Left colon (tissue), 2 donors: ENCODE measurements around the gene ARFRP1. TPM values are rescaled to one million over a fixed set of nuclear protein-coding genes. Genes with fewer than 3 reads are reported as not detected.
A peak's percentile ranks its signal among the peaks of the same experiment; 100 is the strongest.

Experiments
- ATAC-seq: fragments of 200-7000 bp; cut with Tn5 transposase; one replicate; pipeline ENCODE4 v1.9.1; 2020; ENCODE audit warnings: mild to moderate bottlenecking, moderate library complexity
- DNase-seq, 2 donors: peaks; one replicate each; pipeline ENCODE4 v3.0.0-alpha.2; 2020
- intact Hi-C, 2 donors: fragments of 100-400 bp; cut with DNase I in 1 of 2; cut with micrococcal nuclease in 1 of 2; formaldehyde crosslinking; loops; one replicate each; pipeline versions ENCODE4 v1.11.2 to v1.14.0; 2022; cut with DNase I, micrococcal nuclease
- long read RNA-seq: library from polyadenylated mRNA; unstranded; transcript quantifications from one replicate; pipeline ENCODE4 v2.0.0, GENCODE V29; 2021
- total RNA-seq, 2 donors: library from RNA; stranded (reverse); fragmentation: NEBNext Ultra II Directional; extraction: Animal tissue kit (Norgen Biotek cat#: 25700); gene quantifications; one replicate each; pipeline ENCODE4 v1.2.1, GENCODE V29; 2021
- donor health status: DM: no; HTN: no; CAD: no.
- donor health status: DM: yes; HTN: yes; CAD: no.

Gene ARFRP1
- total RNA-seq: 10 to 100 TPM; 52.2 to 69.5 TPM
- long read RNA-seq, transcript ARFRP1-208 (7 exons, 2,974 nt): minor isoform, 9 of 149 reads
- long read RNA-seq, transcript ARFRP1-212 (8 exons, 1,623 nt): minor isoform, 12 of 149 reads
- long read RNA-seq, transcript ARFRP1-214 (8 exons, 2,559 nt): major isoform, 38 of 149 reads
- long read RNA-seq, transcript ARFRP1-213 (8 exons, 2,456 nt): minor isoform, 8 of 149 reads
- long read RNA-seq, partial matches to known transcripts: 13 of 149 reads
- long read RNA-seq, other reads (novel, unspliced or antisense): 63 of 149 reads

GRCh38 chr20:63707558-63708300 is at the start of gene ARFRP1, which contains the start of gene ZGPAT:
Gene ARFRP1, minus strand, starts transcription at chr20:63707976. Its CDS starts 885 bp downstream, at chr20:63707091.
Gene ZGPAT, plus strand, starts transcription at chr20:63708039. Its CDS starts 542 bp downstream, at chr20:63708581.
- peak; percentile 88 for ATAC-seq
- peak; percentile 89 to 91 for DNase-seq
- intact Hi-C loops: no loop called here

- ATAC-seq (no peak), DNase-seq (no peak)
- intact Hi-C loops: no loop called here
Measured at GRCh38 chr20:63756648-63756991, 48.8 kb upstream of the ARFRP1 start.

- no peak for DNase-seq
- no peak for ATAC-seq
- intact Hi-C loops: no loop called here
Measured at GRCh38 chr20:63755933-63756647, 48.3 kb upstream of the ARFRP1 start.

GRCh38 chr20:63754008-63754407 is 46.2 kb upstream of the ARFRP1 start:
- no peak for ATAC-seq
- intact Hi-C loops: no loop called here
- no peak for DNase-seq

- no peak for ATAC-seq
- DNase-seq: no peak
- intact Hi-C loops: no loop called here
Measured at GRCh38 chr20:63753381-63753780, 45.6 kb upstream of the ARFRP1 start.

GRCh38 chr20:63752411-63753101 is 44.8 kb upstream of the ARFRP1 start:
- intact Hi-C loops: no loop called here
- ATAC-seq (no peak), DNase-seq (no peak)

GRCh38 chr20:63751471-63752271 is 43.9 kb upstream of the ARFRP1 start:
- intact Hi-C loops: no loop called here
- ATAC-seq: no peak

GRCh38 chr20:63750807-63751470 is 43.2 kb upstream of the ARFRP1 start:
- no peak for ATAC-seq
- intact Hi-C loops: no loop called here
- DNase-seq: no peak

More at GRCh38 chr20:63751471-63752271, 43.9 kb upstream of the ARFRP1 start:
- DNase-seq: no peak

- intact Hi-C loops: no loop called here
- ATAC-seq: no peak
- DNase-seq: no peak
Measured at GRCh38 chr20:63749597-63750508, 42.1 kb upstream of the ARFRP1 start.

GRCh38 chr20:63748934-63749270 is 41.1 kb upstream of the ARFRP1 start:
- no peak for DNase-seq
- intact Hi-C loops: no loop called here
- ATAC-seq: no peak

- intact Hi-C loops: no loop called here
- ATAC-seq (no peak), DNase-seq (no peak)
Measured at GRCh38 chr20:63748070-63748933, 40.5 kb upstream of the ARFRP1 start.

- ATAC-seq (no peak), DNase-seq (no peak)
- intact Hi-C loops: no loop called here
Measured at GRCh38 chr20:63747622-63748069, 39.9 kb upstream of the ARFRP1 start.

GRCh38 chr20:63746751-63747315 is 39.1 kb upstream of the ARFRP1 start:
- DNase-seq: no peak
- intact Hi-C loops: no loop called here
- ATAC-seq: no peak

- DNase-seq (no peak), ATAC-seq (no peak)
- intact Hi-C loops: no loop called here
Measured at GRCh38 chr20:63745961-63746731, 38.4 kb upstream of the ARFRP1 start.

GRCh38 chr20:63745424-63745805 is 37.6 kb upstream of the ARFRP1 start:
- ATAC-seq (no peak), DNase-seq (no peak)
- intact Hi-C loops: no loop called here
